Measurements from ENCODE around the gene CHEK2.

- TF ChIP-seq, protein P1, sequence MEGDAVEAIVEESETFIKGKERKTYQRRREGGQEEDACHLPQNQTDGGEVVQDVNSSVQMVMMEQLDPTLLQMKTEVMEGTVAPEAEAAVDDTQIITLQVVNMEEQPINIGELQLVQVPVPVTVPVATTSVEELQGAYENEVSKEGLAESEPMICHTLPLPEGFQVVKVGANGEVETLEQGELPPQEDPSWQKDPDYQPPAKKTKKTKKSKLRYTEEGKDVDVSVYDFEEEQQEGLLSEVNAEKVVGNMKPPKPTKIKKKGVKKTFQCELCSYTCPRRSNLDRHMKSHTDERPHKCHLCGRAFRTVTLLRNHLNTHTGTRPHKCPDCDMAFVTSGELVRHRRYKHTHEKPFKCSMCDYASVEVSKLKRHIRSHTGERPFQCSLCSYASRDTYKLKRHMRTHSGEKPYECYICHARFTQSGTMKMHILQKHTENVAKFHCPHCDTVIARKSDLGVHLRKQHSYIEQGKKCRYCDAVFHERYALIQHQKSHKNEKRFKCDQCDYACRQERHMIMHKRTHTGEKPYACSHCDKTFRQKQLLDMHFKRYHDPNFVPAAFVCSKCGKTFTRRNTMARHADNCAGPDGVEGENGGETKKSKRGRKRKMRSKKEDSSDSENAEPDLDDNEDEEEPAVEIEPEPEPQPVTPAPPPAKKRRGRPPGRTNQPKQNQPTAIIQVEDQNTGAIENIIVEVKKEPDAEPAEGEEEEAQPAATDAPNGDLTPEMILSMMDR (IDR thresholded peaks at IDR 0.05), result no peak
- no peak for TF ChIP-seq EP300 (IDR thresholded peaks at IDR 0.05)
Measured at GRCh38 chr22:28711341-28711740, 30.3 kb downstream of the CHEK2 start.
